ENCODE data around the gene NUP153.

- no peak for TF ChIP-seq POLR2A (IDR thresholded peaks at IDR 0.05; ENCODE audit: low read depth, low read length)
- TF ChIP-seq POLR2AphosphoS5 (IDR thresholded peaks at IDR 0.05; ENCODE audit: low read depth, low read length) = no peak
Measured at GRCh38 chr6:17621003-17621402, 85.7 kb downstream of the NUP153 start.
